ENCODE measurements around the gene CRACR2A. TPM values are rescaled to one million over a fixed set of nuclear protein-coding genes. Genes with fewer than 3 reads are reported as not detected.
A peak's percentile ranks its signal among the peaks of the same experiment; 100 is the strongest.

Gene CRACR2A
- total and polyA plus RNA-seq, 2 of the 8 experiments (the other 6 are each of a cell fraction or from before 2014, with no cell fraction given), result 0.85 to 3.2 TPM

DNA sequence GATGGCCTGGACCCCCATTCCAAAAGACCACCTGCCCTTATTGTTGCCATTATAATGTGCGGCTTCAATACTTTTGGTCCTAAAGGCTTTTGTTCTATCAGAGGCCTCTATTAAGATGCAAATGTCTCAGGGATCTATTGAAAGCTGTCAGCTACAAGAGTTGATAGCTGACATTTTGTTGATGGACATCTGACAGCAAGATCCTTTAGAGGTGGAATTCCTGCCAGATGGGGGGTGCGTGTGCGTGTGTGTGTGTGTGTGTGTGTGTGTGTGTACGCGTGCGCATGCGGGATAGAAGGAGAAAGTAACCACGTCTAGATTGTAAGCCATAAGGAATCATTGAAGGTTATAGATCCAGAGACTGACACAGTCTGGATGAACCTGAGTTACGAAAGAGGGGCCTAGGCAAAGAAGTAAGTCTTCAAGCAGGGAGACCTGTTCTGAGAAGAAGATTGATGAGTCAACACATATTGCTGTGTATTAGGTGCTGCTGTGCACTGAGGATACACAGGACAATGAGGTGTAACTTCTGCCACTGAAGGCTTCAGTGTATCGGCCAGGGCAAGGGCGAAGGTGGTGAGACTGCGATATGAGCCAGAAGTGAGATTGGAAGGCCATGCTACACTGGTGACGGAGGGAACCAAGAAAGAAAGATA is 172.7 kb downstream of the CRACR2A start:
- TF ChIP-seq TCF12 (IDR thresholded peaks at IDR 0.05; ENCODE audit: low read depth, low read length), result no peak
- no peak for TF ChIP-seq POLR2A (IDR thresholded peaks at IDR 0.05; ENCODE audit: control extremely low read depth in 1 of 2, low read depth in 2 of 2, low read length in 2 of 2)
- Histone ChIP-seq H2BK15ac (ENCODE audit: low read length) (no peak overlapping the region), H2AK5ac (ENCODE audit: low read depth, low read length) (peak overlapping the region; percentile 32; the same call in 1 of the 2 replicates), H4K8ac (ENCODE audit: extremely low read depth, insufficient read depth, low read length) (no peak overlapping the region), H3K9me3 (ENCODE audit: insufficient read depth in 2 of 2, low read depth in 1 of 2, low read length in 1 of 2) (peaks cover 2 to 6% of the 10 kb centered on the region in 2 experiments; a peak in 2 of 4 replicates), H3K36me3 (ENCODE audit: control insufficient read depth in 2 of 4, insufficient read depth in 4 of 4, low read length in 3 of 4) (no peaks in the 10 kb centered on the region; a peak in 1 of 8 replicates), H3K56ac (replicated peaks; ENCODE audit: insufficient read length, low read depth, low read length) (no peak overlapping the region), H2BK120ac (replicated peaks; ENCODE audit: low read depth, low read length) (no peak overlapping the region), H2BK5ac (ENCODE audit: low read depth, low read length) (no peak overlapping the region), H4K91ac (replicated peaks; ENCODE audit: insufficient read length, low read length) (no peak overlapping the region), H3K79me2 (ENCODE audit: control insufficient read depth in 1 of 2, insufficient read depth in 2 of 2, low read length in 2 of 2) (no peaks in the 10 kb centered on the region), H3K23me2 (ENCODE audit: low read depth, low read length) (no peaks in the 10 kb centered on the region), H3K27ac (ENCODE audit: low read depth, low read length) (no peak overlapping the region), H4K20me1 (replicated peaks in 1 of 2; ENCODE audit: control insufficient read depth in 1 of 2, insufficient read depth in 2 of 2, low read length in 2 of 2) (no peaks in the 10 kb centered on the region), H3K18ac (ENCODE audit: extremely low read depth, low read length) (no peak overlapping the region), H3K14ac (ENCODE audit: insufficient read length) (no peak overlapping the region), H3K9ac (replicated peaks in 1 of 4; ENCODE audit: extremely low read depth in 1 of 4, low read depth in 3 of 4, low read length in 3 of 4) (no peak overlapping the region), H3K27me3 (replicated peaks in 1 of 4; ENCODE audit: control insufficient read depth in 3 of 4, extremely low read depth in 1 of 4, insufficient read depth in 3 of 4, low read length in 3 of 4) (no peaks in the 10 kb centered on the region), H3K79me1 (ENCODE audit: low read depth, low read length) (no peaks in the 10 kb centered on the region), H3K4me2 (ENCODE audit: insufficient read depth in 1 of 2, low read depth in 2 of 2, low read length in 2 of 2) (no peak overlapping the region), H2BK20ac (ENCODE audit: low read length) (no peak overlapping the region), H3K4me3 (ENCODE audit: extremely low read depth in 1 of 4, insufficient read depth in 2 of 4, low read depth in 3 of 4, low read length in 4 of 4) (no peak overlapping the region), H3K4me1 (replicated peaks in 1 of 4; ENCODE audit: control insufficient read depth in 3 of 4, insufficient read depth in 4 of 4, low read length in 3 of 4) (peaks cover 0 to 7% (median 0%) of the 10 kb centered on the region in 4 experiments; a peak in 3 of 7 replicates), H2AFZ (ENCODE audit: low read length) (no peak overlapping the region), H3K4ac (replicated peaks; ENCODE audit: insufficient read length, low read depth, low read length) (no peak overlapping the region), H2BK12ac (ENCODE audit: low read depth, low read length) (0 out of 2 replicates have a peak overlapping the region, but pooled peaks have one; percentile 52), H4K5ac (ENCODE audit: insufficient read length, low read depth, low read length) (no peak overlapping the region), H3K23ac (ENCODE audit: insufficient read length) (no peak overlapping the region)
- FAIRE-seq (no peak), DNase-seq (ENCODE audit: low read depth in 1 of 2, low spot score in 2 of 2) (no peak)
- POLR2A ChIA-PET (ENCODE audit: partially characterized antibody), result no interaction called here
- WGBS, 2 experiments (ENCODE audit: extremely low coverage in 1 of 2, insufficient coverage in 1 of 2, insufficient read length in 1 of 2, insufficient replicate concordance in 2 of 2, low coverage in 1 of 2, low lambda C conversion rate in 2 of 2, missing lambda C conversion rate in 1 of 2), result 88% methylated on average over 13 of the region's 13 CpGs; no CpG with 5 or more reads in 1 of the 2 experiments
- CTCF ChIA-PET (ENCODE audit: partially characterized antibody), result interaction anchor here (1.2 kb wide), 1 partner anchor 280 kb away, joined by 6 read pairs; no protein-coding TSS in a partner anchor
